Activated CD4-positive, alpha-beta T cell treated with anti-CD3 and anti-CD28 coated beads, Interleukin-2, amount 10 ng/mL, durations not matched to agents 7 days and 5 days (primary cell): ENCODE measurements around the gene NMNAT2. TPM values are rescaled to one million over a fixed set of nuclear protein-coding genes. Genes with fewer than 3 reads are reported as not detected.

Source experiments
- CTCF ChIA-PET: fragments of 350-600 bp; sonication (Branson Sonifier 250); formaldehyde crosslinking; loops from one replicate; lab custom pipeline; 2021; ENCODE audit warnings: antibody characterized with exemption; lab: Charles Lee
- POLR2A ChIA-PET: fragments of 350-600 bp; sonication (Branson Sonifier 250); formaldehyde crosslinking; loops from one replicate; lab custom pipeline; 2021; ENCODE audit warnings: antibody characterized with exemption; lab: Charles Lee
- DNase-seq: peaks from one replicate; pipeline ENCODE4 v3.0.0-alpha.2; 2020
- H3K27ac Mint-ChIP-seq: one replicate; pipeline ENCODE4 v1.8.0; 2021; ENCODE audit warnings: mild to moderate bottlenecking, moderate library complexity, mixed read lengths
- H3K27me3 Mint-ChIP-seq: one replicate; pipeline ENCODE4 v1.8.0; 2021; ENCODE audit warnings: mixed read lengths
- H3K36me3 Mint-ChIP-seq: one replicate; pipeline ENCODE4 v1.8.0; 2021; ENCODE audit warnings: low read depth, mixed read lengths
- H3K4me1 Mint-ChIP-seq: one replicate; pipeline ENCODE4 v1.8.0; 2021; ENCODE audit warnings: mixed read lengths
- H3K4me3 Mint-ChIP-seq: one replicate; pipeline ENCODE4 v1.8.0; 2021; ENCODE audit warnings: mild to moderate bottlenecking, moderate library complexity, mixed read lengths
- H3K9me3 Mint-ChIP-seq: one replicate; pipeline ENCODE4 v1.8.0; 2021; ENCODE audit warnings: mixed read lengths
- total RNA-seq, 2 experiments: library from RNA; stranded (reverse); gene quantifications; one replicate each; pipeline ENCODE4 v1.2.3, GENCODE V29; 2021

Gene NMNAT2
- total RNA-seq, 2 experiments from 2014 or later, result not detected

DNA sequence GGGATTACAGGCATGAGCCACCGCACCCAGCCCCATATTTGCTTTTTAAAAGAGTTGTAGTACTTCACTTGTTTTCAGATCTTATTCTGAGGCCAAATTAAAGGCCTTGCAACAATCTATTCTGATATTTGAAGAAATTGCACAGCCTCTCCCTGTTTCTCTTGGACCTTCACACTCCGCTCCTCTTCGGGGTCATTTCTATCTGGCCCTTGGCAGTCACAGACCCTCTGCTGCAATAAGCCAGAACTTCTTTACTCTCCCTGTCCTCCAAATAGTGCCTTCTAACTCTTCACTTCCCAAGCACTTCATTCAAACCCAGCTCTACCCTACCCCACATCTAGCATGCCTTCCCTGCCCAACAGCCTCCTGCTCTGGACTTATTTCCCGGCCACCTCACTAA is 121.4 kb downstream of the NMNAT2 start:
- H3K27ac Mint-ChIP-seq, result no peak overlapping the region
- no peaks in the 10 kb centered on the region for H3K36me3 Mint-ChIP-seq
- H3K27me3 Mint-ChIP-seq, result peaks cover 6% of the 10 kb centered on the region
- no peaks in the 10 kb centered on the region for H3K9me3 Mint-ChIP-seq
- H3K4me3 Mint-ChIP-seq, result no peak overlapping the region
- CTCF ChIA-PET, result interaction anchor here (1.0 kb wide), 1 partner anchor 11 kb away, joined by 3 read pairs; no protein-coding TSS in a partner anchor
- no peaks in the 10 kb centered on the region for H3K4me1 Mint-ChIP-seq
- no peak for DNase-seq
- POLR2A ChIA-PET, result no interaction called here

DNA sequence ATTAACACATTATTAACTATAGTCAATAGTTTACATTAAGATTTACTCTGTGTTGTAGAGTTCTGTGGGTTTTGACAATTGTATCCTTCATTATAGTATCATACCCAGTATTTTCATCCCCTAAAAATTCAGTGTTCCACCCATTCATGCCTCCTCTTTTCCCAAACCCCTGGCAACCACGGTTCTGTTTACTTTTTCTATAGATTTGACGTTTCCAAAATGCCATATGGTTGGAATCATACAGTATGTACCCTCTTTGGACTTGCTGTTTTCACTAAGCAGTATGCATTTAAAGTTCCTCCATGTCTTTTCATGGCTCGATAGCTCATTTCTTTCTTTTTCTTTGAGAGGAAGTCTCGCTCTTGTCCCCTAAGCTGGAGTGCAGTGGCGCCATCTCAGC is 122.7 kb downstream of the NMNAT2 start:
- Mint-ChIP-seq H3K36me3 (no peaks in the 10 kb centered on the region), H3K27ac (no peak overlapping the region), H3K4me1 (no peaks in the 10 kb centered on the region), H3K27me3 (peaks cover 6% of the 10 kb centered on the region), H3K9me3 (no peaks in the 10 kb centered on the region), H3K4me3 (no peak overlapping the region)
- no peak for DNase-seq
- POLR2A ChIA-PET, result no interaction called here
- CTCF ChIA-PET, result interaction anchor here (1.0 kb wide), 1 partner anchor 12 kb away, joined by 3 read pairs; no protein-coding TSS in a partner anchor

DNA sequence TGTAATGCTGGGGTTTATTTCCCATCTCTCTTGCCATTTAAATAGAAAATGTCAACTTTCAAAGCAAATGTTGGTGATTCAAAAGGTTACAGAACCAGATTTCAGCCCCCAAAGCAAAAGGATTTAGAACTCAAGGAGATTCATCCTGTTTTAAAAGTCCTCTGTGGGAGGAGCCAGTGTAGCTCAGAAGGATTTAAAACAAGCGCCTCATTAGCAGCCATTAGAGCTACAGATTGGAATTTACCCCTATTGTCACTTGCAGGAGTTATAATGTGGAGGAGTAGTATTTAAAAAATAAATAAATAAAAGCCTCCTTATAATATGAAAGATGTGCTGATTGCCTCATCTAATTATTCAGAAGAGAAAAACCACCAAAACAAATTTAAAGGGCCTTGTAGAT is 124.3 kb downstream of the NMNAT2 start:
- Mint-ChIP-seq H3K4me1 (no peaks in the 10 kb centered on the region), H3K4me3 (no peak overlapping the region), H3K27ac (no peak overlapping the region), H3K27me3 (peaks cover 6% of the 10 kb centered on the region), H3K36me3 (no peaks in the 10 kb centered on the region), H3K9me3 (no peaks in the 10 kb centered on the region)
- ChIA-PET CTCF (no interaction called here), POLR2A (no interaction called here)
- no peak for DNase-seq

DNA sequence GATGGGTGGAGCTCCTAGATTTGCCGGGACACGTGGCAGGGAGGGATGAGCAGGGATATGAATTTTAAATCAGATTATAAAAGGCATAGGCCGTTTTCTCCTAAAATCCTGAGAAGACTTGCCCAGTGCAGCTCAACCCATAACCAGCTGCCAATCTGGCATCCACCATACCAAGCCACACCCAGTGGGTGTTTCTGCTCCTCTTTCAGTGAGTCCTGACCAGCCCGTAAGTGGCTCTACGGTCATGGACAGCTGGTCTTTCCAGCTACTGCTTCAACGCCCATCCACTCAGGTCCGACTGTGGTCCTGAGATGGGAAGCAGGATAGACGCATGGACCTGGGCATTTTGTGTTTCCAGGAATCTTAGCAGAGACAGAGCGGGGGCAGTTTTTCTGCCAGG is 124.9 kb downstream of the NMNAT2 start:
- H3K9me3 Mint-ChIP-seq, result no peaks in the 10 kb centered on the region
- H3K27me3 Mint-ChIP-seq, result peaks cover 3% of the 10 kb centered on the region
- POLR2A ChIA-PET, result no interaction called here
- no peak overlapping the region for H3K27ac Mint-ChIP-seq
- DNase-seq, result no peak
- no peaks in the 10 kb centered on the region for H3K36me3 Mint-ChIP-seq
- CTCF ChIA-PET, result no interaction called here
- no peak overlapping the region for H3K4me3 Mint-ChIP-seq
- no peaks in the 10 kb centered on the region for H3K4me1 Mint-ChIP-seq

DNA sequence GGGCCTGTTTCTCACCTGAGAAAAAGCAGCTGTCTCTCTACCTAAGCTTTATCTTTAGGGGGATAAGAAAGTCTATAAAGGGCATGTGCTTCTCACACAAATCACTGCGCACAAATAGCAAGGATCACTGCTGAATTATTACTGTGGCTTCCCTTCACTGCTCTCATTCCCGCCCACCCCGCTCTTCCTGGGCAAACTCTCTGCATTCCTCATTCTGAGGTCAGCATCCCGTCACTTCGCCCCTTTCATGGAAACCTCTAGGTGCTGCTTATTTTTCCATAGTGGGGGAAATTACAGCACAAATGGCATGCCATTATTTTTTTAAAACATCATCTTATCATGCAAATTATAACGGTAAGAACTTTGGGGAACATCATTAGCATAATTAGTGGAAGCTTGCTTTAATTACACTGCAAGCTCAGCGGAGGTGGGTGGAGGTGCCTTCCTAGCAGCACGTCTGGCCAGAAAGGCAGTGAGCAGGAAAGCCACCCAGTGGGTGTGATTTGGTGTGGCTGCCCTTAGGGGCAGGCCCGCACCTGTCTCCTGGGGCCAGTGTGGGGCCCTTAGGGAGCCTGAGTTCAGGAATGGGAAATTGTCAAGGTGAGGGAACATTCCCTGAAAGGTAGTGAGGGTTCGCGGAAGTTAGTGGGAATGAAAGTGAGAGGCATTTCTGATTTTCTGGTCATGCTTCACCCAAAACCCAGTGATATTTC is 126.2 kb downstream of the NMNAT2 start:
- ChIA-PET CTCF (no interaction called here), POLR2A (no interaction called here)
- Mint-ChIP-seq H3K36me3 (no peaks in the 10 kb centered on the region), H3K4me1 (no peaks in the 10 kb centered on the region), H3K27me3 (peaks cover 3% of the 10 kb centered on the region), H3K4me3 (no peak overlapping the region), H3K9me3 (no peaks in the 10 kb centered on the region), H3K27ac (no peak overlapping the region)
- DNase-seq, result no peak

DNA sequence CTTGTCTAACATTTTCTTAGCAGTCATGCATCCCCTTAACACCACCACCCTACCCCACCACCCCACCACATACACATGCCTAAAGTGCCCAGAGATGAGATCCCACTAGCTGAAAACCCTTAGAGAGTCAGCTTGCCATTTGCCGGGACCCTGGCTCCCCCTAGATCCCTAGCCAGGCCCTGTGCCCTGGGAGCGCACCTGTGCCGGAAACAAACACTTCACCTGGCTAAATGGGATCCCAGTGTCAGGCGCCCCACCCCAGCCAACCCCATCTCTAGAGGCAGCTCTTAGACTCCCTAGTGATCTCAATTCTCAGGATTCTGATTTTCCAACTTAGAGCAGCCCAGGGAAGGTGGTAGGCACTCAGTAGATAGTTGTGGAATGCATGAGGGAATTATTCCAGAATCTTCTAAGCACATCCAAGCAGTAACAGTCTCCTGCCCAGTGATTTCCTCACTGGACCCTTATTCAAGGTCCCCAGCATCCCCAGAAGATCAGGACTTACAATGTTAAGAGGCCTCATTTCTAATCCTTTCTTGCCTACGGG is 126.9 kb downstream of the NMNAT2 start:
- POLR2A ChIA-PET, result no interaction called here
- CTCF ChIA-PET, result no interaction called here

DNA sequence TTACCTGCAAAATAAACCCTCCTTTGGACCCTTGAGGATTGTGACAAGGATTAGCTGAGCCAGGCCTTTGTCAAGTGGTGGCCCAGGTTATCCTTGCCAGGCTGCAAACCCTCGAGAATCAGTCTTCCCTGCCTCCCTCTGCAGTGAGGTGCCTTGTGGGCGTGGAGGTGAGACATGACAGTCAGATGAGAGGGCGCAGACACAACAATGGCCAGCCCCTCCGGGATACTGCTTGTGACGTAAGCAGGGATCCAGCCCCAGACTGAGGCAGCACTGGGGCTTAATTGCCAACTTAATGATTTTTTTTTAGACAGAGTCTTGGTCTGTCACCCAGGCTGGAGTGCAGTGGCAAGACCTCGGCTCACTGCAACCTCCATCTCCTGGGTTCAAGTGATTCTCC is 127.6 kb downstream of the NMNAT2 start:
- Mint-ChIP-seq H3K4me1 (no peaks in the 10 kb centered on the region), H3K27ac (no peak overlapping the region), H3K4me3 (no peak overlapping the region), H3K36me3 (no peaks in the 10 kb centered on the region), H3K9me3 (no peaks in the 10 kb centered on the region), H3K27me3 (peaks cover 3% of the 10 kb centered on the region)
- DNase-seq, result no peak
- ChIA-PET CTCF (interaction anchor here (0.9 kb wide), 1 partner anchor 9 kb away, joined by 3 read pairs; no protein-coding TSS in a partner anchor), POLR2A (no interaction called here)

More for the DNA sequence above, 126.9 kb downstream of the NMNAT2 start:
- DNase-seq, result no peak
- H3K27me3 Mint-ChIP-seq, result peaks cover 3% of the 10 kb centered on the region
- H3K4me3 Mint-ChIP-seq, result no peak overlapping the region
- no peak overlapping the region for H3K27ac Mint-ChIP-seq
- no peaks in the 10 kb centered on the region for H3K9me3 Mint-ChIP-seq
- no peaks in the 10 kb centered on the region for H3K4me1 Mint-ChIP-seq
- no peaks in the 10 kb centered on the region for H3K36me3 Mint-ChIP-seq

DNA sequence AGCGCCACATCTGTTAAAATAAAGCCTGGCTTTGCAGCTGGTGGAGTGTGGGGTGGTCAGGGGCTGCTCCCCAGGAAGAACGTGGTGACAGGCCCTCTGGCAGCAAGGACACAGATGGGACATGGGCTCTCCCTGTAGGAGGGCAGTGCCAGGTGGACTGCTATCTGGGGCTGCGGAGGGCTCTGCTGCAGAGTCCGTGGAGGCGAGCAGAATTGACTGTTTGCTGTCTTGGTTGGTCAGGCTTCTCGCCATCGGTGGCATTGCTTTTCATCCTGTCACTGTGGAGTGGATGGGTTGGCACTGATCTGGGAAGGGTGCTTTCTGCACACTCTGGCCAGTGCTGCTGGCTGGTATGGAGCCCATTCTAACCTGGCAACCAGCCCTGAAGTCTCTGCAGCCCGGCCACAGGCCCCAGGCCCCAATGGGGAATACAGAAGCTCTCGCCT is 129.1 kb downstream of the NMNAT2 start:
- no peaks in the 10 kb centered on the region for H3K36me3 Mint-ChIP-seq
- DNase-seq, result no peak
- CTCF ChIA-PET, result interaction anchor here (0.6 kb wide), 1 partner anchor 177 kb away, joined by 3 read pairs; no protein-coding TSS in a partner anchor
- POLR2A ChIA-PET, result no interaction called here
- no peaks in the 10 kb centered on the region for H3K4me1 Mint-ChIP-seq
- H3K27me3 Mint-ChIP-seq, result no peaks in the 10 kb centered on the region
- no peaks in the 10 kb centered on the region for H3K9me3 Mint-ChIP-seq
- no peak overlapping the region for H3K27ac Mint-ChIP-seq
- no peak overlapping the region for H3K4me3 Mint-ChIP-seq

DNA sequence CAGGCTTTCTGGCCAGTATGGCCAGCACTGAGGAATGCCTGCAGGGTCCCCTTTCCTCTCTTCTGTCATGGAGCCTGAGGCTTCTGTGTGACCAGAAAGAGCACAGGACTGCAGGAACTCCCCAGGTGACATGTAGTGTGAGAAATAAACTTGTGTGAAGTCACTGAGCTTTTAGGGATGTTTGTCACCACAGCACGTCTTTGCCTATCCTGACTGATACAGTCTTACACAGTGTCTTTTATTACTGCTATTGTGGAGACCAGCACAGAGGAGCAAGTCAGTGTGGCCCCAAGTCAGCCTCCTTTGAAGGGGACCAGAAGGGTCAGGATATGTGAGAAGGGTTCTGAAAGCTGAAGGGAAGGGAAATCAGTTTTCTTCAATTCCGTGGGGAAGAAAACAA is 129.6 kb downstream of the NMNAT2 start:
- POLR2A ChIA-PET, result no interaction called here
- CTCF ChIA-PET, result interaction anchor here (0.6 to 0.7 kb wide), 2 partner anchors 11 to 177 kb away, joined by 3 read pairs; no protein-coding TSS in a partner anchor
- no peak overlapping the region for H3K4me3 Mint-ChIP-seq
- H3K4me1 Mint-ChIP-seq, result no peaks in the 10 kb centered on the region
- no peaks in the 10 kb centered on the region for H3K36me3 Mint-ChIP-seq
- H3K27me3 Mint-ChIP-seq, result no peaks in the 10 kb centered on the region
- H3K27ac Mint-ChIP-seq, result no peak overlapping the region
- H3K9me3 Mint-ChIP-seq, result no peaks in the 10 kb centered on the region
- DNase-seq, result no peak

DNA sequence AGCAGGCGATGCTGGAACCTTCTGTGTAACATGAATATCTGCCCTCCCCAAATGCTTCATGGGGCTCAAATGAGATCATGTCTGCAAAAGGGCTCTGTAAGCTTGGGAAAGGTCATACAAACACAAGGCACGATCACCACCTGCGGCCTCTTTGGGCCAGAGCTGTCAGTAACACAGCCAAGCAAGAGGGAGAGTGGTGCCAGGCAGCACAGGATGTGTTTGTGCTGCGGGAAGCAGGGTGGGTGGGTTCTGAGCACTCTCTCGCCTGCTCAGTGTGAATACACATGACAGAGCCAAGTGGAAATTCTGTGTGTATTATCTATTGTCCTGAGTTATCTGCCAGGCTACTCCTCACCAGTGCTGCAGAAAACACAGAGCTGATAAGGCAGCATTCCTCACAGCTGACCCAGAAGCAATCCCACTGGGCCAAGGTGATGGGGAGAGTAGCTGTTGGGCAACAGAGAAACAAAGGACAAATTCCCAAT is 130.9 kb downstream of the NMNAT2 start:
- DNase-seq, result no peak
- no peaks in the 10 kb centered on the region for H3K27me3 Mint-ChIP-seq
- no peaks in the 10 kb centered on the region for H3K4me1 Mint-ChIP-seq
- H3K36me3 Mint-ChIP-seq, result no peaks in the 10 kb centered on the region
- POLR2A ChIA-PET, result no interaction called here
- H3K4me3 Mint-ChIP-seq, result no peak overlapping the region
- CTCF ChIA-PET, result interaction anchor here (0.9 kb wide), 1 partner anchor 397 kb away, joined by 3 read pairs; no protein-coding TSS in a partner anchor
- no peaks in the 10 kb centered on the region for H3K9me3 Mint-ChIP-seq
- H3K27ac Mint-ChIP-seq, result no peak overlapping the region

DNA sequence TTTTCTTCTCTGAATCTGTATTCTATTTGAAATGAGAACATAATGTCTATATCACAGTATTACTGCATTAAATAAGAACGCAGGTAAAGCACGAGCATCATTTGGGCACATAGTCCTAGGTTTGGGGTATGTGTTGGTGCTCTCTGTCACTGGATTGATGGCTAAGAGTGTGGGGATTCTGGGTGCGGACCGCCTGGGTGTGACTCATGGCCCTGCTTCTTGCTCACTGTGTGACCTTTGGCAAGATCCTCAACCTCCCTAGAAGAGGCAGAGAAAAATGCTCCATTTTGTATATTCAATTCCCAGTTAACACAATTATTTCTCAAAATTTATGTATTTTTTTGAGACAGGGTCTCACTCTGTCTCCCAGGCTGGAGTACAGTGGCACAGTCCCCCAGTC is 132.4 kb downstream of the NMNAT2 start:
- Mint-ChIP-seq H3K9me3 (no peaks in the 10 kb centered on the region), H3K27ac (no peak overlapping the region), H3K27me3 (no peaks in the 10 kb centered on the region), H3K4me1 (no peaks in the 10 kb centered on the region), H3K36me3 (no peaks in the 10 kb centered on the region), H3K4me3 (no peak overlapping the region)
- ChIA-PET CTCF (no interaction called here), POLR2A (no interaction called here)
- DNase-seq, result no peak

DNA sequence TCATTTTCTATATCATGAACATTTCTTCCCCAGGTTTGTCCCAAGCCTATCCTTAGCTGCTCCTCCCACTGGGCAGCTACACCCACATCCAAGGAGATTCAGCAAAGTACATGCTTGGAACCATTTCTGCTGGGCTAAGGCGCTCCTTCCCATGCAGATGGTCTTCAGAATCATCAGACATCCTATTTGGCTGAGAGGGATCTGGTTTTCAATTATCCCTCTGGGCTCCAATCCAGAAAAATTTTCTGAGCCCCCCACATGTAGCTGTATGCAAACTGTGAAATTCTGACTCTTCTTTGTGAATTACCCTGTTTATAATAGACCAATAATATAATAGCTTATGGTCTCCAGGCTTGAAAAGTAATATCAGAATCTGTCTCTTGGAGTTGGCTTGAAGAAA is 132.9 kb downstream of the NMNAT2 start:
- Mint-ChIP-seq H3K27me3 (no peaks in the 10 kb centered on the region), H3K4me3 (no peak overlapping the region), H3K36me3 (no peaks in the 10 kb centered on the region), H3K27ac (no peak overlapping the region), H3K4me1 (no peaks in the 10 kb centered on the region), H3K9me3 (no peaks in the 10 kb centered on the region)
- DNase-seq, result no peak
- ChIA-PET POLR2A (no interaction called here), CTCF (interaction anchor here (0.6 kb wide), 1 partner anchor 47 kb away, joined by 3 read pairs; no protein-coding TSS in a partner anchor)

DNA sequence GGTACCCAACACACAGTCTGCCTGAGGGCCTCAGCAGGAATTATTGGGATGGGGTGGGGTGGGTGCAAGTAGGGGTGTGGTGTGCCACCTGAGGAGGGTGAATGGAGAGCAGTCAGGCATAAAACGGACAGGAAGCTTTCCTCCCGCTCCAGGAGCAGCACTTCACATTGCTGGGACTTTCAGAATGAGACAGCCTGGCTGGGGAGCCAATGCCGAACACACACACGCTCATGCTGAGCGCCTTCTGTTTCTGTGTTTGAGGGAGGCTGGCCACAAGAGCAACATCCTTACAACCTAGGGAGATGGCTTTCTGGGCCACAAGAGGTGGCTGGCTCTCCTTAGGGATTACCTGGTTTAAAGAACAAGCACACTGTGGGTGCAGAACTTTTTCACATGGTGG is 134.1 kb downstream of the NMNAT2 start:
- no peak overlapping the region for H3K4me3 Mint-ChIP-seq
- H3K27ac Mint-ChIP-seq, result no peak overlapping the region
- H3K9me3 Mint-ChIP-seq, result no peaks in the 10 kb centered on the region
- ChIA-PET CTCF (interaction anchor here (1.0 kb wide), 1 partner anchor 321 kb away, joined by 3 read pairs; no protein-coding TSS in a partner anchor), POLR2A (no interaction called here)
- H3K27me3 Mint-ChIP-seq, result no peaks in the 10 kb centered on the region
- peaks cover 2% of the 10 kb centered on the region for H3K4me1 Mint-ChIP-seq
- H3K36me3 Mint-ChIP-seq, result no peaks in the 10 kb centered on the region
- DNase-seq, result no peak
